Hepatocyte (in vitro differentiated cells): ENCODE results near the gene CHN2. TPM values are rescaled to one million over a fixed set of nuclear protein-coding genes. Genes with fewer than 3 reads are reported as not detected.
A peak's percentile ranks its signal among the peaks of the same experiment; 100 is the strongest.

Source experiments
- DNase-seq: peaks from one replicate; pipeline ENCODE4 v3.0.0-alpha.2; 2016; ENCODE audit warnings: low spot score
- H2AFZ ChIP-seq: fragments of 200-600 bp; sonication (generic); 2 replicates; pipeline ENCODE4 v1.6.0; 2016; ENCODE audit warnings: antibody characterized with exemption, mild to moderate bottlenecking
- H3K27ac ChIP-seq: fragments of 200-600 bp; sonication (generic); 2 replicates; pipeline ENCODE4 v1.5.1; 2016; ENCODE audit warnings: mild to moderate bottlenecking
- H3K27me3 ChIP-seq: fragments of 200-600 bp; sonication (generic); 2 replicates; pipeline ENCODE4 v1.6.1; 2016
- H3K36me3 ChIP-seq: fragments of 200-600 bp; sonication (generic); replicated peaks from 2 replicates; pipeline ENCODE4 v1.5.1; 2016; ENCODE audit warnings: low read depth; ENCODE audit not compliant: insufficient read depth
- H3K4me1 ChIP-seq: fragments of 200-600 bp; sonication (generic); 2 replicates; pipeline ENCODE4 v1.5.1; 2016; ENCODE audit warnings: mild to moderate bottlenecking, moderate library complexity; ENCODE audit not compliant: insufficient read depth
- H3K4me2 ChIP-seq: fragments of 200-600 bp; sonication (generic); 2 replicates; pipeline ENCODE4 v1.6.0; 2016
- H3K4me3 ChIP-seq: fragments of 200-600 bp; sonication (generic); 2 replicates; pipeline ENCODE4 v1.5.1; 2016; ENCODE audit warnings: mild to moderate bottlenecking
- H3K79me2 ChIP-seq: fragments of 200-600 bp; sonication (generic); 2 replicates; pipeline ENCODE4 v1.6.0; 2017; ENCODE audit warnings: mild to moderate bottlenecking
- H3K9me2 ChIP-seq: fragments of 200-600 bp; sonication (generic); replicated peaks from 2 replicates; pipeline ENCODE4 v1.6.0; 2017; ENCODE audit warnings: mild to moderate bottlenecking; ENCODE audit not compliant: insufficient read depth
- H3K9me3 ChIP-seq: fragments of 200-600 bp; sonication (generic); 2 replicates; pipeline ENCODE4 v1.5.1; 2016; ENCODE audit warnings: low read depth, mild to moderate bottlenecking
- H4K20me1 ChIP-seq: fragments of 200-600 bp; sonication (generic); 2 replicates; pipeline ENCODE4 v1.6.0; 2016; ENCODE audit warnings: mild to moderate bottlenecking; ENCODE audit not compliant: insufficient read depth, poor library complexity, severe bottlenecking
- EZH2 ChIP-seq: fragments of 200-600 bp; sonication (generic); IDR thresholded peaks from 2 replicates; pipeline ENCODE4 v1.6.1; 2016; ENCODE audit warnings: antibody characterized with exemption, mild to moderate bottlenecking, borderline replicate concordance
- EZH2phosphoT487 ChIP-seq: fragments of 200-600 bp; sonication (generic); IDR thresholded peaks from one replicate; pipeline ENCODE4 v1.6.1; 2018; ENCODE audit warnings: antibody characterized with exemption, mild to moderate bottlenecking, low read depth, moderate library complexity; ENCODE audit not compliant: unreplicated experiment, severe bottlenecking
- WGBS: methylation state at CpG from one replicate; pipeline ENCODE4 v1.1.6; 2016; ENCODE audit warnings: low lambda C conversion rate; ENCODE audit errors: missing lambda C conversion rate; 5-methylcytosine and 5-hydroxymethylcytosine counted together
- polyA plus RNA-seq: library from polyadenylated mRNA; unstranded; fragments of >200 nt; fragmentation: Nextera tagmentation; extraction: Ambion mirVana; gene quantifications from 2 replicates; pipeline ENCODE4 v1.2.1, GENCODE V29; 2016
- total RNA-seq: library from RNA; depleted of rRNA; stranded (reverse); fragments of >200 nt; gene quantifications from 2 replicates; pipeline ENCODE4 v1.2.3, GENCODE V29; 2014
- TF ChIP-seq, protein P1 (sequence below): fragments of 200-600 bp; sonication (generic); IDR thresholded peaks from 2 replicates; pipeline ENCODE4 v1.5.1; 2016; ENCODE audit warnings: antibody characterized with exemption, mild to moderate bottlenecking; ENCODE audit not compliant: poor library complexity

CHN2 gene
- total and polyA plus RNA-seq, 2 experiments from 2014 or later, result 8.7 to 12.3 TPM

DNA sequence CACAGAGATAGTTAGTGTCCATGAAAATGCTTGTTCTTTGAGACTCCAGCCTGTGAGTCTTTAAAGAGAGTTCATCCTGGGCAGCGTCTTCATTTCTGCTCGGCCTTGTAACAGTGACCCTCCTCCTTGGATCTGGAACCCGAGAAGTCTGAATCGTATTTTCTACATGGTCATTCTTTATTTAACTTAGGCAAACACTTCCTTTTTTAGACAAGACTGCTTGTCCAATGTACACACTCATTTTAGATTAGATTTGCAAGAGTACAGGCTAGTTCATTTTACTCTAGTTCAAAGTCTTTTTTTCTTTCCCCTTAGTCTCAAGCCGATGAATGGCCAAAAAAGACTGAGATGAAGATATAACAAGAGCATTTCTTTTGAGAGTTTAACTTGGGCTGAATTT lies 133.5 kb downstream of the CHN2 start:
- no peaks in the 10 kb centered on the region for H3K79me2 ChIP-seq
- H3K9me2 ChIP-seq, result no peaks in the 10 kb centered on the region
- no peaks in the 10 kb centered on the region for H3K27me3 ChIP-seq
- whole genome bisulfite sequencing, result 30% methylated on average over 5 of the region's 5 CpGs
- H3K9me3 ChIP-seq, result no peaks in the 10 kb centered on the region
- H2AFZ ChIP-seq, result peak overlapping the region; percentile 3
- no peak for DNase-seq
- peak overlapping the region; percentile 29 for H3K4me2 ChIP-seq
- H3K27ac ChIP-seq, result peak overlapping the region; percentile 54
- H4K20me1 ChIP-seq, result no peaks in the 10 kb centered on the region
- no peaks in the 10 kb centered on the region for H3K36me3 ChIP-seq
- no peak overlapping the region for H3K4me3 ChIP-seq
- no peak for TF ChIP-seq EZH2phosphoT487
- TF ChIP-seq EZH2, result no peak
- TF ChIP-seq, protein P1, sequence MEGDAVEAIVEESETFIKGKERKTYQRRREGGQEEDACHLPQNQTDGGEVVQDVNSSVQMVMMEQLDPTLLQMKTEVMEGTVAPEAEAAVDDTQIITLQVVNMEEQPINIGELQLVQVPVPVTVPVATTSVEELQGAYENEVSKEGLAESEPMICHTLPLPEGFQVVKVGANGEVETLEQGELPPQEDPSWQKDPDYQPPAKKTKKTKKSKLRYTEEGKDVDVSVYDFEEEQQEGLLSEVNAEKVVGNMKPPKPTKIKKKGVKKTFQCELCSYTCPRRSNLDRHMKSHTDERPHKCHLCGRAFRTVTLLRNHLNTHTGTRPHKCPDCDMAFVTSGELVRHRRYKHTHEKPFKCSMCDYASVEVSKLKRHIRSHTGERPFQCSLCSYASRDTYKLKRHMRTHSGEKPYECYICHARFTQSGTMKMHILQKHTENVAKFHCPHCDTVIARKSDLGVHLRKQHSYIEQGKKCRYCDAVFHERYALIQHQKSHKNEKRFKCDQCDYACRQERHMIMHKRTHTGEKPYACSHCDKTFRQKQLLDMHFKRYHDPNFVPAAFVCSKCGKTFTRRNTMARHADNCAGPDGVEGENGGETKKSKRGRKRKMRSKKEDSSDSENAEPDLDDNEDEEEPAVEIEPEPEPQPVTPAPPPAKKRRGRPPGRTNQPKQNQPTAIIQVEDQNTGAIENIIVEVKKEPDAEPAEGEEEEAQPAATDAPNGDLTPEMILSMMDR, result no peak
- H3K4me1 ChIP-seq, result peaks cover 22% of the 10 kb centered on the region

DNA sequence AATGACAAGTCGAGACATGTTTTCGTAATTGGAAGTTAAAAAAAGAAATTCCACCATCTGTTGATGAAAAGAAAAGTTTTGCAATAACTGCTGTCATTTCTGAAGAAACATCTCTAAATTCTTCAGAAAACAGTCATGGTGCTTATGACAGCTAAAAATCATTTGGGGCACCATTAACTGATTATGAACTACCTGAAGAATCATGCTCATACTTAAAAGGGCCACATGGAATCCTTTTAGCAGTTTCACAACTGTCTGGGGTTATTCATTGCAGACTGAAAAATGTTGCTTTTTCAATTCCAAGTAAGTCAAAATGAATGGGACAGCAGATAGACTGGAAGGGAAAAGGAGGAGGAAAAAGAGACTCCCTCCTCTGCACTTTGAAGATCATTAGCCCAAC lies 134.2 kb downstream of the CHN2 start:
- no peaks in the 10 kb centered on the region for H3K27me3 ChIP-seq
- H4K20me1 ChIP-seq, result no peaks in the 10 kb centered on the region
- no peak overlapping the region for H2AFZ ChIP-seq
- no peak overlapping the region for H3K4me3 ChIP-seq
- H3K9me3 ChIP-seq, result no peaks in the 10 kb centered on the region
- H3K4me2 ChIP-seq, result peak overlapping the region; percentile 29
- no peaks in the 10 kb centered on the region for H3K36me3 ChIP-seq
- WGBS, result 89% methylated on average over 2 of the region's 2 CpGs
- no peaks in the 10 kb centered on the region for H3K79me2 ChIP-seq
- TF ChIP-seq, protein P1, result no peak
- TF ChIP-seq EZH2 (no peak), EZH2phosphoT487 (no peak)
- no peaks in the 10 kb centered on the region for H3K9me2 ChIP-seq
- H3K27ac ChIP-seq, result peak overlapping the region; percentile 54
- H3K4me1 ChIP-seq, result peaks cover 22% of the 10 kb centered on the region
- DNase-seq, result no peak

DNA sequence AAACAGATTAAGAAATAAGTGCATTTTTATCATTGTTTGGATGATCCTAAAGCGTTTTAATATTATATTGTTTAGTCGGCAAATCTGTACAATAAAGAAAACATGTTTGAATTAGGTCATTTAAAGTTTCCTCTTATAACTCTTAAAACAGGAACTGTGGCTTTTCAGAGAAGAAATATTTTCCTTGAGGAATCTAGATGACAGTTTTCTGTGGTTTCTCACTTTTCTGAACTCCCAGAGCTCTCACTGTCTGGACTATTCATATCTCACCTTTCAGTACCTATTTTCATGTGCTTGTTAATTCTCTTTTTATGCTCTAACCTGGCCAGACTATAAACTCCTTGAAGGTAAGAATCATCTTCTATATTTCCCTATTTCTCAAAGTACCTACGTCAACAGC lies 135.1 kb downstream of the CHN2 start:
- H3K27me3 ChIP-seq, result no peaks in the 10 kb centered on the region

More for the DNA sequence above, 135.1 kb downstream of the CHN2 start:
- DNase-seq, result no peak
- Histone ChIP-seq H3K27ac (peak overlapping the region; percentile 54), H2AFZ (no peak overlapping the region), H3K36me3 (no peaks in the 10 kb centered on the region), H3K9me2 (no peaks in the 10 kb centered on the region), H3K4me1 (peaks cover 22% of the 10 kb centered on the region), H3K79me2 (no peaks in the 10 kb centered on the region), H3K9me3 (no peaks in the 10 kb centered on the region), H4K20me1 (no peaks in the 10 kb centered on the region), H3K4me3 (no peak overlapping the region), H3K4me2 (no peak overlapping the region)
- TF ChIP-seq, protein P1, result no peak
- no peak for TF ChIP-seq EZH2phosphoT487
- no peak for TF ChIP-seq EZH2
- 74% methylated on average over 3 of the region's 3 CpGs for WGBS
